Neutrophil (primary cell): Measurements from ENCODE around the gene PPP1R37.

Experiments used
- H3K27ac ChIP-seq: fragments of 200-600 bp; sonication (generic); 2 replicates; pipeline ENCODE4 v1.5.1; 2016; ENCODE audit warnings: mild to moderate bottlenecking, moderate library complexity
- H3K27me3 ChIP-seq: fragments of 200-600 bp; sonication (generic); 2 replicates; pipeline ENCODE4 v1.6.0; 2016; ENCODE audit warnings: mild to moderate bottlenecking
- H3K36me3 ChIP-seq: fragments of 200-600 bp; sonication (generic); 2 replicates; pipeline ENCODE4 v1.5.1; 2017
- H3K4me1 ChIP-seq, 2 experiments: fragments of 200-600 bp in 1 of 2; sonication (generic) in 1 of 2; 1 replicate in 1 of 2; 2 replicates in 1 of 2; pipeline versions ENCODE4 v1.5.1 to v1.6.1; 2013 to 2016; ENCODE audit warnings: low read depth in 1 of 2, low read length in 1 of 2, mild to moderate bottlenecking in 1 of 2, moderate library complexity in 1 of 2; ENCODE audit not compliant: control insufficient read depth in 1 of 2, insufficient read depth in 1 of 2
- H3K4me3 ChIP-seq, 2 experiments: fragments of 200-600 bp in 1 of 2; sonication (generic) in 1 of 2; 1 replicate in 1 of 2; 2 replicates in 1 of 2; pipeline ENCODE4 v1.5.1; 2013 to 2016; ENCODE audit warnings: low read depth in 1 of 2, low read length in 1 of 2, mild to moderate bottlenecking in 1 of 2, moderate library complexity in 1 of 2
- H3K9me3 ChIP-seq: fragments of 200-600 bp; sonication (generic); 2 replicates; pipeline ENCODE4 v1.5.1; 2016
- CTCF ChIP-seq: fragments of 200-600 bp; sonication (generic); IDR thresholded peaks from 2 replicates; pipeline ENCODE4 v1.5.1; 2016; ENCODE audit warnings: antibody characterized with exemption

PPP1R37 gene

GRCh38 chr19:45107621-45108150 is 14.7 kb downstream of the PPP1R37 start:
- Histone ChIP-seq H3K4me1 (peaks cover 15 to 26% of the 10 kb centered on the region in 2 experiments), H3K9me3 (no peaks in the 10 kb centered on the region), H3K4me3 (no peak overlapping the region), H3K27ac (no peak overlapping the region), H3K27me3 (no peaks in the 10 kb centered on the region), H3K36me3 (no peaks in the 10 kb centered on the region)
- no peak for TF ChIP-seq CTCF

GRCh38 chr19:45110851-45111266 is 17.9 kb downstream of the PPP1R37 start:
- TF ChIP-seq CTCF: no peak
- H3K9me3 ChIP-seq: no peaks in the 10 kb centered on the region
- H3K27me3 ChIP-seq: no peaks in the 10 kb centered on the region
- peaks cover 27 to 39% of the 10 kb centered on the region in 2 experiments for H3K4me1 ChIP-seq
- no peak overlapping the region for H3K27ac ChIP-seq
- H3K36me3 ChIP-seq: no peaks in the 10 kb centered on the region
- H3K4me3 ChIP-seq: no peak overlapping the region

GRCh38 chr19:45112111-45112827 is 19.3 kb downstream of the PPP1R37 start:
- Histone ChIP-seq H3K36me3 (no peaks in the 10 kb centered on the region), H3K4me1 (peaks cover 41 to 53% of the 10 kb centered on the region in 2 experiments), H3K27ac (no peak overlapping the region), H3K4me3 (no peak overlapping the region), H3K9me3 (no peaks in the 10 kb centered on the region), H3K27me3 (no peaks in the 10 kb centered on the region)
- TF ChIP-seq CTCF: no peak

GRCh38 chr19:45113628-45114027 is 20.6 kb downstream of the PPP1R37 start:
- Histone ChIP-seq H3K9me3 (no peaks in the 10 kb centered on the region), H3K36me3 (no peaks in the 10 kb centered on the region), H3K4me1 (peaks cover 54 to 66% of the 10 kb centered on the region in 2 experiments), H3K27me3 (no peaks in the 10 kb centered on the region), H3K4me3 (no peak overlapping the region), H3K27ac (peak overlapping the region; percentile 89)
- no peak for TF ChIP-seq CTCF

GRCh38 chr19:45114116-45114515 is 21.1 kb downstream of the PPP1R37 start:
- peaks cover 57 to 68% of the 10 kb centered on the region in 2 experiments for H3K4me1 ChIP-seq
- H3K4me3 ChIP-seq: no peak overlapping the region
- H3K27me3 ChIP-seq: no peaks in the 10 kb centered on the region
- H3K36me3 ChIP-seq: no peaks in the 10 kb centered on the region
- no peaks in the 10 kb centered on the region for H3K9me3 ChIP-seq
- peak overlapping the region; percentile 89 for H3K27ac ChIP-seq
- TF ChIP-seq CTCF: no peak
